ENCODE data around the gene EML6. TPM values are rescaled to one million over a fixed set of nuclear protein-coding genes. Genes with fewer than 3 reads are reported as not detected.

The EML6 gene
- total and polyA plus RNA-seq, 3 donors from 2014 or later, result 7.6 to 17.3 (median 12.1) TPM

GRCh38 chr2:55010915-55011314 is 287.5 kb downstream of the EML6 start:
- H3K36me3 ChIP-seq (ENCODE audit: low read depth, missing control alignments), result no peaks in the 10 kb centered on the region
- H3K27me3 ChIP-seq, result no peaks in the 10 kb centered on the region
- no peaks in the 10 kb centered on the region for H3K9me3 ChIP-seq
- 65 to 93% methylated on average over 2 of the region's 2 CpGs for WGBS, 2 donors
- intact Hi-C loops (cut with DNase I; ENCODE audit: low total_unique reads), result no loop called here
- DNase-seq, result no peak
- TF ChIP-seq CTCF (IDR thresholded peaks at IDR 0.05) (no peak), POLR2A (IDR thresholded peaks at IDR 0.05) (no peak)
- no peaks in the 10 kb centered on the region for H3K4me1 ChIP-seq
- H3K27ac ChIP-seq, result no peak overlapping the region
- H3K4me3 ChIP-seq, result no peak overlapping the region

GRCh38 chr2:55011831-55012671 is 288.6 kb downstream of the EML6 start:
- no peaks in the 10 kb centered on the region for H3K36me3 ChIP-seq (ENCODE audit: low read depth, missing control alignments)
- no peaks in the 10 kb centered on the region for H3K4me1 ChIP-seq
- no peaks in the 10 kb centered on the region for H3K27me3 ChIP-seq
- TF ChIP-seq POLR2A (IDR thresholded peaks at IDR 0.05) (no peak), CTCF (IDR thresholded peaks at IDR 0.05) (no peak)
- intact Hi-C loops (cut with DNase I; ENCODE audit: low total_unique reads), result no loop called here
- H3K27ac ChIP-seq, result peak overlapping the region in 1 of 2 donors; percentile 25
- WGBS, 2 donors, result 42 to 44% methylated on average over 6 of the region's 6 CpGs
- DNase-seq, result no peak
- H3K9me3 ChIP-seq, result no peaks in the 10 kb centered on the region
- H3K4me3 ChIP-seq, result no peak overlapping the region

- DNase-seq, result no peak
- TF ChIP-seq POLR2A (IDR thresholded peaks at IDR 0.05) (no peak), CTCF (IDR thresholded peaks at IDR 0.05) (no peak)
- H3K4me3 ChIP-seq, result no peak overlapping the region
- no peaks in the 10 kb centered on the region for H3K9me3 ChIP-seq
- intact Hi-C loops (cut with DNase I; ENCODE audit: low total_unique reads), result no loop called here
- H3K4me1 ChIP-seq, result no peaks in the 10 kb centered on the region
- no peak overlapping the region for H3K27ac ChIP-seq
- WGBS, 2 donors, result 62 to 64% methylated on average over 2 of the region's 2 CpGs
- no peaks in the 10 kb centered on the region for H3K27me3 ChIP-seq
- H3K36me3 ChIP-seq (ENCODE audit: low read depth, missing control alignments), result no peaks in the 10 kb centered on the region
Measured at GRCh38 chr2:55012672-55013484, 289.4 kb downstream of the EML6 start.

- no peaks in the 10 kb centered on the region for H3K9me3 ChIP-seq
- no peak overlapping the region for H3K4me3 ChIP-seq
- no peak for TF ChIP-seq POLR2A (IDR thresholded peaks at IDR 0.05)
- no peak for TF ChIP-seq CTCF (IDR thresholded peaks at IDR 0.05)
- WGBS, 2 donors, result 54 to 75% methylated on average over 1 of the region's 1 CpG
- no peaks in the 10 kb centered on the region for H3K4me1 ChIP-seq
- no peak for DNase-seq
- H3K36me3 ChIP-seq (ENCODE audit: low read depth, missing control alignments), result no peaks in the 10 kb centered on the region
- H3K27ac ChIP-seq, result no peak overlapping the region
- no peaks in the 10 kb centered on the region for H3K27me3 ChIP-seq
- intact Hi-C loops (cut with DNase I; ENCODE audit: low total_unique reads), result no loop called here
Measured at GRCh38 chr2:55013936-55014335, 290.5 kb downstream of the EML6 start.
